Measurements from ENCODE around the gene FAAP24.

- TF ChIP-seq POLR2A (IDR thresholded peaks at IDR 0.05; ENCODE audit: extremely low read depth, insufficient read length) (peak; percentile 54), MAX (IDR thresholded peaks at IDR 0.05; ENCODE audit: low read depth, low read length) (peak; percentile 42; the same call in 1 of the 2 replicates)
- TF ChIP-seq, protein P1, sequence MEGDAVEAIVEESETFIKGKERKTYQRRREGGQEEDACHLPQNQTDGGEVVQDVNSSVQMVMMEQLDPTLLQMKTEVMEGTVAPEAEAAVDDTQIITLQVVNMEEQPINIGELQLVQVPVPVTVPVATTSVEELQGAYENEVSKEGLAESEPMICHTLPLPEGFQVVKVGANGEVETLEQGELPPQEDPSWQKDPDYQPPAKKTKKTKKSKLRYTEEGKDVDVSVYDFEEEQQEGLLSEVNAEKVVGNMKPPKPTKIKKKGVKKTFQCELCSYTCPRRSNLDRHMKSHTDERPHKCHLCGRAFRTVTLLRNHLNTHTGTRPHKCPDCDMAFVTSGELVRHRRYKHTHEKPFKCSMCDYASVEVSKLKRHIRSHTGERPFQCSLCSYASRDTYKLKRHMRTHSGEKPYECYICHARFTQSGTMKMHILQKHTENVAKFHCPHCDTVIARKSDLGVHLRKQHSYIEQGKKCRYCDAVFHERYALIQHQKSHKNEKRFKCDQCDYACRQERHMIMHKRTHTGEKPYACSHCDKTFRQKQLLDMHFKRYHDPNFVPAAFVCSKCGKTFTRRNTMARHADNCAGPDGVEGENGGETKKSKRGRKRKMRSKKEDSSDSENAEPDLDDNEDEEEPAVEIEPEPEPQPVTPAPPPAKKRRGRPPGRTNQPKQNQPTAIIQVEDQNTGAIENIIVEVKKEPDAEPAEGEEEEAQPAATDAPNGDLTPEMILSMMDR (IDR thresholded peaks at IDR 0.05; ENCODE audit: low read depth, low read length) = no peak
Observed at GRCh38 chr19:32971715-32972540, at the start of gene FAAP24, which contains the start of gene CEP89.
